ENCODE data around the gene IQSEC2.

Gene IQSEC2

GRCh38 chrX:53281321-53281822 lies at the start of gene IQSEC2:
Gene IQSEC2 (minus strand): TSS chrX:53281584.
- no peak for TF ChIP-seq CTCF (IDR thresholded peaks at IDR 0.05)

- no peak for TF ChIP-seq CTCF (IDR thresholded peaks at IDR 0.05)
Measured at GRCh38 chrX:53330331-53330730, 48.9 kb upstream of the IQSEC2 start.

GRCh38 chrX:53324803-53325202 lies 43.4 kb upstream of the IQSEC2 start:
- TF ChIP-seq CTCF (IDR thresholded peaks at IDR 0.05): no peak

GRCh38 chrX:53324085-53324484 lies 42.7 kb upstream of the IQSEC2 start:
- no peak for TF ChIP-seq CTCF (IDR thresholded peaks at IDR 0.05)

GRCh38 chrX:53323196-53323595 lies 41.8 kb upstream of the IQSEC2 start:
- TF ChIP-seq CTCF (IDR thresholded peaks at IDR 0.05): no peak

GRCh38 chrX:53321943-53322497 lies 40.6 kb upstream of the IQSEC2 start:
- TF ChIP-seq CTCF (IDR thresholded peaks at IDR 0.05): no peak

GRCh38 chrX:53321230-53321942 lies 40.0 kb upstream of the IQSEC2 start:
- no peak for TF ChIP-seq CTCF (IDR thresholded peaks at IDR 0.05)
